GM19438 (cell line): Measurements from ENCODE around the gene ASCC3.
"Not testable (repeated sequence)": the region's sequence is repeated elsewhere in the genome, so short reads cannot be mapped to it uniquely, and the experiment has no call there.

Source experiments
- ATAC-seq: cut with Tn5 transposase; IDR thresholded peaks from one replicate; pipeline ENCODE4 v1.9.1; 2021; ENCODE audit warnings: low read depth; ENCODE audit not compliant: unreplicated experiment

ASCC3 gene

GRCh38 chr6:100810015-100810414 is 71.1 kb downstream of the ASCC3 start:
- no peak for ATAC-seq

GRCh38 chr6:100809346-100809745 is 71.8 kb downstream of the ASCC3 start:
- peak; percentile 87 for ATAC-seq

- ATAC-seq, result no peak
Measured at GRCh38 chr6:100808638-100809275, 72.4 kb downstream of the ASCC3 start.

GRCh38 chr6:100806296-100806695 is 74.8 kb downstream of the ASCC3 start:
- no peak for ATAC-seq

- no peak for ATAC-seq
Measured at GRCh38 chr6:100803264-100804045, 77.7 kb downstream of the ASCC3 start.

GRCh38 chr6:100801036-100801435 is 80.1 kb downstream of the ASCC3 start:
- ATAC-seq, result no peak

GRCh38 chr6:100796049-100796823 is 84.9 kb downstream of the ASCC3 start:
- ATAC-seq, result peak; percentile 90

GRCh38 chr6:100790084-100790483 is 91.0 kb downstream of the ASCC3 start:
- ATAC-seq, result no peak

- no peak for ATAC-seq
Measured at GRCh38 chr6:100785982-100786381, 95.1 kb downstream of the ASCC3 start.

GRCh38 chr6:100780648-100781047 is 100.5 kb downstream of the ASCC3 start:
- no peak for ATAC-seq

- no peak for ATAC-seq
Measured at GRCh38 chr6:100775667-100776066, 105.5 kb downstream of the ASCC3 start.

GRCh38 chr6:100774681-100775080 is 106.4 kb downstream of the ASCC3 start:
- no peak for ATAC-seq

GRCh38 chr6:100768816-100769351 is 112.2 kb downstream of the ASCC3 start:
- no peak for ATAC-seq

GRCh38 chr6:100763617-100764241 is 117.4 kb downstream of the ASCC3 start:
- ATAC-seq, result no peak

GRCh38 chr6:100761841-100762240 is 119.3 kb downstream of the ASCC3 start:
- ATAC-seq, result no peak

- not testable (repeated sequence) for ATAC-seq
Measured at GRCh38 chr6:100758386-100758785, 122.7 kb downstream of the ASCC3 start.

GRCh38 chr6:100753421-100753820 is 127.7 kb downstream of the ASCC3 start:
- ATAC-seq, result no peak

- no peak for ATAC-seq
Measured at GRCh38 chr6:100751590-100751989, 129.5 kb downstream of the ASCC3 start.

- no peak for ATAC-seq
Measured at GRCh38 chr6:100745419-100746041, 135.6 kb downstream of the ASCC3 start.

GRCh38 chr6:100740439-100740838 is 140.7 kb downstream of the ASCC3 start:
- no peak for ATAC-seq
